WTC11 (cell line): ENCODE measurements around the gene UBN1. TPM values are rescaled to one million over a fixed set of nuclear protein-coding genes. Genes with fewer than 3 reads are reported as not detected.
A peak's percentile ranks its signal among the peaks of the same experiment; 100 is the strongest.

Experiments used
- ATAC-seq: fragments of 200-7000 bp; cut with Tn5 transposase; 2 replicates; pipeline ENCODE4 v1.10.0; 2021; ENCODE audit warnings: mild to moderate bottlenecking, moderate library complexity
- CTCF ChIA-PET: fragments of 300-600 bp; sonication (Branson Sonifier 250); formaldehyde crosslinking; loops from one replicate; lab custom pipeline; 2021; ENCODE audit warnings: antibody characterized with exemption; lab: Charles Lee
- POLR2A ChIA-PET: fragments of 350-600 bp; sonication (Branson Sonifier 250); formaldehyde crosslinking; loops from one replicate; lab custom pipeline; 2021; ENCODE audit warnings: antibody characterized with exemption; lab: Charles Lee
- DNase-seq: peaks from one replicate; pipeline ENCODE4 v3.0.0; 2021; ENCODE audit warnings: low spot score
- H3K27ac Mint-ChIP-seq: 2 replicates; pipeline ENCODE4 v1.8.0; 2021; ENCODE audit warnings: mixed read lengths
- H3K27me3 Mint-ChIP-seq: 2 replicates; pipeline ENCODE4 v1.8.0; 2021; ENCODE audit warnings: low read depth, mild to moderate bottlenecking, moderate library complexity, mixed read lengths
- H3K36me3 Mint-ChIP-seq: 2 replicates; pipeline ENCODE4 v1.8.0; 2021; ENCODE audit warnings: mixed read lengths
- H3K4me1 Mint-ChIP-seq: 2 replicates; pipeline ENCODE4 v1.8.0; 2022; ENCODE audit warnings: mixed read lengths
- H3K4me3 Mint-ChIP-seq: 2 replicates; pipeline ENCODE4 v1.8.0; 2021; ENCODE audit warnings: mild to moderate bottlenecking, moderate library complexity, mixed read lengths
- H3K9me3 Mint-ChIP-seq: 2 replicates; pipeline ENCODE4 v1.8.0; 2021; ENCODE audit warnings: mixed read lengths
- CBFB ChIP-seq: sonication (generic); formaldehyde crosslinking; IDR thresholded peaks from 2 replicates; pipeline ENCODE4 v1.8.1; 2022; ENCODE audit warnings: mild to moderate bottlenecking, low read depth, missing genetic modification reagents
- ELF4 ChIP-seq: sonication (generic); formaldehyde crosslinking; IDR thresholded peaks from 2 replicates; pipeline ENCODE4 v1.8.1; 2022; ENCODE audit warnings: low read depth, mild to moderate bottlenecking, moderate library complexity, missing genetic modification reagents
- EMX1 ChIP-seq: fragments of 250-450 bp; sonication (Bioruptor Pico); IDR thresholded peaks from 2 replicates; pipeline ENCODE4 v1.8.0; 2021; ENCODE audit warnings: mild to moderate bottlenecking
- FOXP1 ChIP-seq: sonication (generic); formaldehyde crosslinking; IDR thresholded peaks from 2 replicates; pipeline ENCODE4 v1.8.0; 2022; ENCODE audit warnings: missing genetic modification reagents, mild to moderate bottlenecking, moderate library complexity, borderline replicate concordance
- KAT7 ChIP-seq: sonication (generic); formaldehyde crosslinking; IDR thresholded peaks from 2 replicates; pipeline ENCODE4 v1.8.1; 2023; ENCODE audit warnings: missing genetic modification reagents, mild to moderate bottlenecking, borderline replicate concordance
- NFYB ChIP-seq: sonication (generic); formaldehyde crosslinking; conservative IDR thresholded peaks from 2 replicates; pipeline ENCODE4 v1.8.0; 2022; ENCODE audit warnings: low read depth, missing genetic modification reagents
- RELA ChIP-seq: sonication (generic); formaldehyde crosslinking; IDR thresholded peaks from 2 replicates; pipeline ENCODE4 v1.8.1; 2022; ENCODE audit warnings: missing genetic modification reagents, mild to moderate bottlenecking, borderline replicate concordance
- SMAD3 ChIP-seq: sonication (generic); formaldehyde crosslinking; IDR thresholded peaks from 2 replicates; pipeline ENCODE4 v1.8.0; 2022; ENCODE audit warnings: missing genetic modification reagents, mild to moderate bottlenecking, borderline replicate concordance
- SP1 ChIP-seq: sonication (generic); formaldehyde crosslinking; conservative IDR thresholded peaks from 2 replicates; pipeline ENCODE4 v1.8.1; 2022; ENCODE audit warnings: missing genetic modification reagents
- TP53 ChIP-seq: sonication (generic); formaldehyde crosslinking; IDR thresholded peaks from 2 replicates; pipeline ENCODE4 v1.8.1; 2023; ENCODE audit warnings: mild to moderate bottlenecking, missing genetic modification reagents
- ZNF263 ChIP-seq: sonication (generic); formaldehyde crosslinking; IDR thresholded peaks from 2 replicates; pipeline ENCODE4 v1.8.1; 2022; ENCODE audit warnings: low read depth, mild to moderate bottlenecking, moderate library complexity, missing genetic modification reagents
- ZNF416 ChIP-seq: fragments of 250-450 bp; sonication (Bioruptor Pico); IDR thresholded peaks from 2 replicates; pipeline ENCODE4 v1.9.0; 2021; ENCODE audit warnings: mild to moderate bottlenecking, inconsistent platforms
- ZNF671 ChIP-seq: fragments of 250-450 bp; sonication (Bioruptor Pico); IDR thresholded peaks from 2 replicates; pipeline ENCODE4 v1.8.0; 2021; ENCODE audit warnings: mild to moderate bottlenecking
- total RNA-seq: library from RNA; stranded (reverse); gene quantifications from 3 replicates; pipeline ENCODE4 v1.2.3, GENCODE V29; 2021
- TF ChIP-seq, protein P1 (sequence below): sonication (generic); formaldehyde crosslinking; IDR thresholded peaks from 2 replicates; pipeline ENCODE4 v1.8.0; 2023; ENCODE audit warnings: mild to moderate bottlenecking, missing genetic modification reagents
- TF ChIP-seq, protein P2 (sequence below): sonication (generic); formaldehyde crosslinking; IDR thresholded peaks from 2 replicates; pipeline ENCODE4 v1.8.0; 2023; ENCODE audit warnings: missing genetic modification reagents
- TF ChIP-seq, protein P3 (sequence below): sonication (generic); formaldehyde crosslinking; IDR thresholded peaks from 2 replicates; pipeline ENCODE4 v1.8.1; 2022; ENCODE audit warnings: mild to moderate bottlenecking, missing genetic modification reagents, moderate library complexity, borderline replicate concordance
- TF ChIP-seq, protein P4 (sequence below): sonication (generic); formaldehyde crosslinking; IDR thresholded peaks from 2 replicates; pipeline ENCODE4 v1.8.1; 2023; ENCODE audit warnings: mild to moderate bottlenecking, missing genetic modification reagents
- TF ChIP-seq, protein P5 (sequence below): sonication (generic); formaldehyde crosslinking; IDR thresholded peaks from 2 replicates; pipeline ENCODE4 v1.8.1; 2023; ENCODE audit warnings: mild to moderate bottlenecking, moderate library complexity, missing genetic modification reagents

The UBN1 gene
- total RNA-seq, 1 experiment from 2014 or later, result 38.5 TPM

DNA sequence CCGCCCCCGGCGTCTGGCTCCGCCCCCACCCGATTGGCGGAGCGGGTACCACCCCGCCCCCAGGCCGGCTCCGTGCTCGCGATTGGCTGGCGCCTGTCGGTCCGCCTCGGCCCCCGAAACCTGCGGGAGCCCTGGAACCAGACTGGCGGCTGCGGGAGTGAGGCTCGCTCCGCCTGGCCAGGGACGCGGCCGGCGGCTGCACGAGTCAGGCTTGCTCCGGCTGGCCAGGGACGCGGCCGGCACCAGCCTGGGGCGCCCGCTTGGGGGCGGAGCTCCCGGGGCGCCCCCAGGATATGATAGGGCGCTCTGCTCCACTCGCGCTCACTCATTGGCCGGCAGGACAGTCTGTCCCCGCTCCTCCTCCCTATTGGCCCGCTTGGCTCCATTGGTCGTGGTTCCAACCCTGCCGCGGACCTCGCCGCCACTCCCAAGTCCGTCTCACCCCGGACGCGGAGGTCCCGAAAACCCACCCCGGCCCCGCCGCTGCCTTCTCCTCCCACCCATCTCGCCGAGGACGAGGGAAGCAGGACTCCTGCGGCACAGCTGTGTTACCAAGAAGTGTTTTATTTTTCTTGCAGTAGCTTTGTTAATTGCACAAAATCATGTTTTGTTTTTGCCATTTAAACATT lies 44.5 kb upstream of the UBN1 start:
- Mint-ChIP-seq H3K27me3 (no peaks in the 10 kb centered on the region), H3K36me3 (peaks cover 15% of the 10 kb centered on the region), H3K27ac (peak overlapping the region; percentile 63; the same call in 1 of the 2 replicates), H3K4me3 (peak overlapping the region; percentile 78), H3K4me1 (peaks cover 18% of the 10 kb centered on the region), H3K9me3 (no peaks in the 10 kb centered on the region)
- DNase-seq (peak; percentile 91), ATAC-seq (peak; percentile 92)
- CTCF ChIA-PET, result interaction anchor here (0.6 to 2.5 kb wide), 10 partner anchors 12 to 152 kb away, joined by 3 to 11 read pairs (median 3); partner anchors contain the start of genes ANKS3, DNAAF8 and NUDT16L1
- POLR2A ChIA-PET, result interaction anchor here (0.5 to 2.8 kb wide), 6 partner anchors 9 to 156 kb away, joined by 3 to 16 read pairs (median 6); partner anchors contain the start of genes ANKS3, DNAAF8, SEPTIN12 and ZNF500
- TF ChIP-seq, protein P1, sequence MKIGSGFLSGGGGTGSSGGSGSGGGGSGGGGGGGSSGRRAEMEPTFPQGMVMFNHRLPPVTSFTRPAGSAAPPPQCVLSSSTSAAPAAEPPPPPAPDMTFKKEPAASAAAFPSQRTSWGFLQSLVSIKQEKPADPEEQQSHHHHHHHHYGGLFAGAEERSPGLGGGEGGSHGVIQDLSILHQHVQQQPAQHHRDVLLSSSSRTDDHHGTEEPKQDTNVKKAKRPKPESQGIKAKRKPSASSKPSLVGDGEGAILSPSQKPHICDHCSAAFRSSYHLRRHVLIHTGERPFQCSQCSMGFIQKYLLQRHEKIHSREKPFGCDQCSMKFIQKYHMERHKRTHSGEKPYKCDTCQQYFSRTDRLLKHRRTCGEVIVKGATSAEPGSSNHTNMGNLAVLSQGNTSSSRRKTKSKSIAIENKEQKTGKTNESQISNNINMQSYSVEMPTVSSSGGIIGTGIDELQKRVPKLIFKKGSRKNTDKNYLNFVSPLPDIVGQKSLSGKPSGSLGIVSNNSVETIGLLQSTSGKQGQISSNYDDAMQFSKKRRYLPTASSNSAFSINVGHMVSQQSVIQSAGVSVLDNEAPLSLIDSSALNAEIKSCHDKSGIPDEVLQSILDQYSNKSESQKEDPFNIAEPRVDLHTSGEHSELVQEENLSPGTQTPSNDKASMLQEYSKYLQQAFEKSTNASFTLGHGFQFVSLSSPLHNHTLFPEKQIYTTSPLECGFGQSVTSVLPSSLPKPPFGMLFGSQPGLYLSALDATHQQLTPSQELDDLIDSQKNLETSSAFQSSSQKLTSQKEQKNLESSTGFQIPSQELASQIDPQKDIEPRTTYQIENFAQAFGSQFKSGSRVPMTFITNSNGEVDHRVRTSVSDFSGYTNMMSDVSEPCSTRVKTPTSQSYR, result no peak
- TF ChIP-seq ZNF416 (CRISPR knock-in tag), result 0 out of 2 replicates have a peak, but pooled peaks have one; percentile 50
- no peak for TF ChIP-seq CBFB (CRISPR knock-in tag)
- TF ChIP-seq SMAD3, result no peak
- TF ChIP-seq TP53 (CRISPR knock-in tag), result peak; percentile 56; the same call in 1 of the 2 replicates
- TF ChIP-seq, protein P2, sequence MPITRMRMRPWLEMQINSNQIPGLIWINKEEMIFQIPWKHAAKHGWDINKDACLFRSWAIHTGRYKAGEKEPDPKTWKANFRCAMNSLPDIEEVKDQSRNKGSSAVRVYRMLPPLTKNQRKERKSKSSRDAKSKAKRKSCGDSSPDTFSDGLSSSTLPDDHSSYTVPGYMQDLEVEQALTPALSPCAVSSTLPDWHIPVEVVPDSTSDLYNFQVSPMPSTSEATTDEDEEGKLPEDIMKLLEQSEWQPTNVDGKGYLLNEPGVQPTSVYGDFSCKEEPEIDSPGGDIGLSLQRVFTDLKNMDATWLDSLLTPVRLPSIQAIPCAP (CRISPR knock-in tag), result no peak
- peak; percentile 93 for TF ChIP-seq NFYB (CRISPR knock-in tag)
- TF ChIP-seq, protein P3, sequence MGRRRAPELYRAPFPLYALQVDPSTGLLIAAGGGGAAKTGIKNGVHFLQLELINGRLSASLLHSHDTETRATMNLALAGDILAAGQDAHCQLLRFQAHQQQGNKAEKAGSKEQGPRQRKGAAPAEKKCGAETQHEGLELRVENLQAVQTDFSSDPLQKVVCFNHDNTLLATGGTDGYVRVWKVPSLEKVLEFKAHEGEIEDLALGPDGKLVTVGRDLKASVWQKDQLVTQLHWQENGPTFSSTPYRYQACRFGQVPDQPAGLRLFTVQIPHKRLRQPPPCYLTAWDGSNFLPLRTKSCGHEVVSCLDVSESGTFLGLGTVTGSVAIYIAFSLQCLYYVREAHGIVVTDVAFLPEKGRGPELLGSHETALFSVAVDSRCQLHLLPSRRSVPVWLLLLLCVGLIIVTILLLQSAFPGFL (CRISPR knock-in tag), result 0 out of 2 replicates have a peak, but pooled peaks have one; percentile 38
- TF ChIP-seq SP1 (CRISPR knock-in tag), result peak; percentile 61; the same call in 1 of the 2 replicates
- TF ChIP-seq, protein P4, sequence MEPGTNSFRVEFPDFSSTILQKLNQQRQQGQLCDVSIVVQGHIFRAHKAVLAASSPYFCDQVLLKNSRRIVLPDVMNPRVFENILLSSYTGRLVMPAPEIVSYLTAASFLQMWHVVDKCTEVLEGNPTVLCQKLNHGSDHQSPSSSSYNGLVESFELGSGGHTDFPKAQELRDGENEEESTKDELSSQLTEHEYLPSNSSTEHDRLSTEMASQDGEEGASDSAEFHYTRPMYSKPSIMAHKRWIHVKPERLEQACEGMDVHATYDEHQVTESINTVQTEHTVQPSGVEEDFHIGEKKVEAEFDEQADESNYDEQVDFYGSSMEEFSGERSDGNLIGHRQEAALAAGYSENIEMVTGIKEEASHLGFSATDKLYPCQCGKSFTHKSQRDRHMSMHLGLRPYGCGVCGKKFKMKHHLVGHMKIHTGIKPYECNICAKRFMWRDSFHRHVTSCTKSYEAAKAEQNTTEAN (CRISPR knock-in tag), result no peak
- TF ChIP-seq, protein P5, sequence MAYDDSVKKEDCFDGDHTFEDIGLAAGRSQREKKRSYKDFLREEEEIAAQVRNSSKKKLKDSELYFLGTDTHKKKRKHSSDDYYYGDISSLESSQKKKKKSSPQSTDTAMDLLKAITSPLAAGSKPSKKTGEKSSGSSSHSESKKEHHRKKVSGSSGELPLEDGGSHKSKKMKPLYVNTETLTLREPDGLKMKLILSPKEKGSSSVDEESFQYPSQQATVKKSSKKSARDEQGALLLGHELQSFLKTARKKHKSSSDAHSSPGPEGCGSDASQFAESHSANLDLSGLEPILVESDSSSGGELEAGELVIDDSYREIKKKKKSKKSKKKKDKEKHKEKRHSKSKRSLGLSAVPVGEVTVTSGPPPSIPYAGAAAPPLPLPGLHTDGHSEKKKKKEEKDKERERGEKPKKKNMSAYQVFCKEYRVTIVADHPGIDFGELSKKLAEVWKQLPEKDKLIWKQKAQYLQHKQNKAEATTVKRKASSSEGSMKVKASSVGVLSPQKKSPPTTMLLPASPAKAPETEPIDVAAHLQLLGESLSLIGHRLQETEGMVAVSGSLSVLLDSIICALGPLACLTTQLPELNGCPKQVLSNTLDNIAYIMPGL (CRISPR knock-in tag), result peak; percentile 40; the same call in 1 of the 2 replicates
- 0 out of 2 replicates have a peak, but pooled peaks have one; percentile 28 for TF ChIP-seq ELF4
- peak; percentile 71; the same call in 1 of the 2 replicates for TF ChIP-seq RELA (CRISPR knock-in tag)
- peak; percentile 56; the same call in 1 of the 2 replicates for TF ChIP-seq ZNF263
- peak; percentile 89; the same call in 1 of the 2 replicates for TF ChIP-seq KAT7 (CRISPR knock-in tag)
- peak; percentile 74; the same call in 1 of the 2 replicates for TF ChIP-seq ZNF671 (CRISPR knock-in tag)
- 0 out of 2 replicates have a peak, but pooled peaks have one; percentile 8 for TF ChIP-seq FOXP1
- 0 out of 2 replicates have a peak, but pooled peaks have one; percentile 36 for TF ChIP-seq EMX1 (CRISPR knock-in tag)
